PC-9 (cell line): Measurements from ENCODE around the gene CIAO2A. TPM values are rescaled to one million over a fixed set of nuclear protein-coding genes. Genes with fewer than 3 reads are reported as not detected.

ENCODE experiments used
- BruUV-seq: library from RNA; stranded (reverse); fragments of 400-500 nt; replicated peaks from 2 replicates; lab custom pipeline; 2021; lab: Mats Ljungman, UMichigan
- CTCF ChIA-PET: fragments of 300-600 bp; sonication (Branson Sonifier 250); formaldehyde crosslinking; loops from one replicate; lab custom pipeline; 2022; ENCODE audit warnings: antibody characterized with exemption; lab: Charles Lee
- POLR2A ChIA-PET: fragments of 300-600 bp; sonication (Branson Sonifier 250); formaldehyde crosslinking; loops from one replicate; lab custom pipeline; 2022; ENCODE audit warnings: antibody characterized with exemption; ENCODE audit not compliant: unreplicated experiment; lab: Charles Lee
- DNase-seq, 2 experiments: peaks; one replicate each; pipeline versions ENCODE4 v3.0.0 to v3.0.0-alpha.2; 2015 to 2022; ENCODE audit warnings: mixed read lengths in 1 of 2
- H2AFZ ChIP-seq: fragments of 200-600 bp; sonication (generic); 2 replicates; pipeline ENCODE4 v1.8.1; 2017; ENCODE audit warnings: antibody characterized with exemption
- H3F3A ChIP-seq: fragments of 200-600 bp; sonication (generic); 2 replicates; pipeline ENCODE4 v1.8.1; 2017; ENCODE audit warnings: antibody characterized with exemption, mild to moderate bottlenecking, low read depth; ENCODE audit not compliant: insufficient read depth
- H3K27ac ChIP-seq: fragments of 200-600 bp; sonication (generic); 2 replicates; pipeline ENCODE4 v1.6.1; 2016; ENCODE audit warnings: mixed run types
- H3K27me3 ChIP-seq: fragments of 200-600 bp; sonication (generic); 2 replicates; pipeline ENCODE4 v1.6.1; 2016; ENCODE audit warnings: low read depth, mixed run types; ENCODE audit not compliant: insufficient read depth
- H3K36me3 ChIP-seq: fragments of 200-600 bp; sonication (generic); 2 replicates; pipeline ENCODE4 v1.6.1; 2016; ENCODE audit warnings: low read depth, mixed run types
- H3K4me1 ChIP-seq: fragments of 200-600 bp; sonication (generic); replicated peaks from 2 replicates; pipeline ENCODE4 v1.6.1; 2016; ENCODE audit warnings: mixed run types; ENCODE audit not compliant: insufficient read depth
- H3K4me2 ChIP-seq: fragments of 200-600 bp; sonication (generic); 2 replicates; pipeline ENCODE4 v1.6.1; 2017; ENCODE audit warnings: mixed run types
- H3K4me3 ChIP-seq: fragments of 200-600 bp; sonication (generic); 2 replicates; pipeline ENCODE4 v1.6.1; 2016; ENCODE audit warnings: mixed run types
- H3K79me2 ChIP-seq: fragments of 200-600 bp; sonication (generic); 2 replicates; pipeline ENCODE4 v1.6.1; 2017; ENCODE audit warnings: low read depth, mixed run types
- H3K9me2 ChIP-seq: fragments of 200-600 bp; sonication (generic); 2 replicates; pipeline ENCODE4 v1.8.1; 2017; ENCODE audit warnings: mild to moderate bottlenecking; ENCODE audit not compliant: insufficient read depth
- H3K9me3 ChIP-seq: fragments of 200-600 bp; sonication (generic); 2 replicates; pipeline ENCODE4 v1.8.1; 2016; ENCODE audit warnings: low read depth; ENCODE audit not compliant: insufficient read depth
- H4K20me1 ChIP-seq: fragments of 200-600 bp; sonication (generic); 2 replicates; pipeline ENCODE4 v1.8.1; 2017; ENCODE audit not compliant: insufficient read depth
- CTCF ChIP-seq: fragments of 200-600 bp; sonication (generic); conservative IDR thresholded peaks from 2 replicates; pipeline ENCODE4 v1.6.1; 2017; ENCODE audit warnings: mixed run types, antibody characterized with exemption, mild to moderate bottlenecking, moderate library complexity
- EZH2 ChIP-seq: fragments of 200-600 bp; sonication (generic); IDR thresholded peaks from 2 replicates; pipeline ENCODE4 v1.8.0; 2017; ENCODE audit warnings: antibody characterized with exemption, low read depth
- intact Hi-C: fragments of 100-400 bp; cut with micrococcal nuclease; formaldehyde crosslinking; loops from one replicate; pipeline ENCODE4 v1.10.0; 2022; ENCODE audit not compliant: unreplicated experiment
- total RNA-seq: library from RNA; stranded (reverse); gene quantifications from 2 replicates; pipeline ENCODE4 v1.2.3, GENCODE V29; 2021

The CIAO2A gene
- total RNA-seq, 1 experiment from 2014 or later = 76.3 TPM

DNA sequence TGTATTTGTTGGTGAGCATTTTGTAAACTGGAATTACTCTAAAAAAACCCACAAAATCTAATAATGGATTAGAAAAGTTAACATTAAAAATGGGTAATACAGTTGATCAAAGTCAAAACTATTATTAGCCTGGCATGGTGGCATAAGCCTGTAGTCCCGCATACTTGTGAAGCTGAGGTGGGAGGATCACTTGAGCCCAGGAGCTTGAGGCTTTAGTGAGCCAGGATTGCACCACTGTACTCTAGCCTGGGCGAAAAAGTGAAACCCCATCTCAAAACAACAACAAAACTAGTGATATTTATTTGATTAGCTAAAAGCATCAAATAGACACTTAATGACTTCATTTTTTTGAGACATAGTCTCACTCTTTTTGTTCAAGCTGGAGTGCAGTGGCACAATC, 5.7 kb upstream of the CIAO2A start:
- peaks cover 23% of the 10 kb centered on the region for H4K20me1 ChIP-seq
- H3F3A ChIP-seq = peaks cover 11% of the 10 kb centered on the region; the same call in 1 of the 2 replicates
- intact Hi-C loops = loop anchor here (5.0 kb wide), 1 partner anchor 53 kb away; the partner anchor contains the start of gene SNX22
- H3K4me2 ChIP-seq = no peak overlapping the region
- no peak overlapping the region for H3K4me3 ChIP-seq
- no TSS peak for BruUV-seq
- TF ChIP-seq CTCF (no peak), EZH2 (no peak)
- no peak overlapping the region for H3K27ac ChIP-seq
- no peaks in the 10 kb centered on the region for H3K27me3 ChIP-seq
- peaks cover 83% of the 10 kb centered on the region for H3K79me2 ChIP-seq
- no peaks in the 10 kb centered on the region for H3K36me3 ChIP-seq
- H3K9me2 ChIP-seq = no peaks in the 10 kb centered on the region
- no peak for DNase-seq
- no peak overlapping the region for H2AFZ ChIP-seq
- H3K9me3 ChIP-seq = no peaks in the 10 kb centered on the region
- CTCF ChIA-PET = no interaction called here
- H3K4me1 ChIP-seq = peaks cover 19% of the 10 kb centered on the region
- POLR2A ChIA-PET = no interaction called here

- TF ChIP-seq CTCF (no peak; the same call in 1 of the 2 replicates), EZH2 (no peak)
- DNase-seq = no peak
- Histone ChIP-seq H3K36me3 (no peaks in the 10 kb centered on the region), H3K79me2 (peaks cover 79% of the 10 kb centered on the region), H4K20me1 (peaks cover 17% of the 10 kb centered on the region), H3K4me2 (peak overlapping the region; percentile 84), H3K27ac (no peak overlapping the region), H3K9me3 (no peaks in the 10 kb centered on the region), H3F3A (peaks cover 19% of the 10 kb centered on the region; the same call in 1 of the 2 replicates), H3K4me3 (peak overlapping the region; percentile 96), H2AFZ (peak overlapping the region; percentile 90), H3K4me1 (peaks cover 26% of the 10 kb centered on the region), H3K9me2 (no peaks in the 10 kb centered on the region), H3K27me3 (no peaks in the 10 kb centered on the region)
- CTCF ChIA-PET = interaction anchor here (0.6 kb wide), 1 partner anchor 28 kb away, joined by 3 read pairs; no protein-coding TSS in a partner anchor
- POLR2A ChIA-PET = interaction anchor here (0.6 kb wide), 1 partner anchor 501 kb away, joined by 5 read pairs; no protein-coding TSS in a partner anchor
- intact Hi-C loops = loop anchor here (5.0 kb wide), 1 partner anchor 55 kb away; the partner anchor contains the start of gene SNX22
- BruUV-seq = no TSS peak
Observed at GRCh38 chr15:64096668-64097384, 3.2 kb upstream of the CIAO2A start.

- Histone ChIP-seq H4K20me1 (peaks cover 14% of the 10 kb centered on the region), H3K4me2 (peak within 1 kb of the TSS; percentile 84), H3K27ac (no peak within 1 kb of the TSS), H3K4me3 (peak within 1 kb of the TSS; percentile 96), H3K36me3 (no peaks in the 10 kb centered on the region), H3F3A (peaks cover 14% of the 10 kb centered on the region; the same call in 1 of the 2 replicates), H3K4me1 (peaks cover 26% of the 10 kb centered on the region), H3K27me3 (no peaks in the 10 kb centered on the region), H3K9me2 (no peaks in the 10 kb centered on the region), H2AFZ (peak within 1 kb of the TSS; percentile 90), H3K9me3 (no peaks in the 10 kb centered on the region), H3K79me2 (peaks cover 78% of the 10 kb centered on the region)
- POLR2A ChIA-PET = interaction anchor here (0.5 to 0.6 kb wide), 5 partner anchors 8 to 494 kb away, joined by 3 to 6 read pairs (median 4); no protein-coding TSS in a partner anchor
- peak; percentile 78 to 91 for DNase-seq
- CTCF ChIA-PET = interaction anchor here (0.6 kb wide), 1 partner anchor 28 kb away, joined by 3 read pairs; no protein-coding TSS in a partner anchor
- TSS peak; percentile 44 for BruUV-seq
- TF ChIP-seq CTCF = no peak
- TF ChIP-seq EZH2 = no peak
- intact Hi-C loops = loop anchor here (5.0 kb wide), 1 partner anchor 56 kb away; the partner anchor contains the start of gene SNX22
Observed at GRCh38 chr15:64095795-64096667, 2.4 kb upstream of the CIAO2A start, which contains the start of gene SNX1. Gene SNX1, plus strand, starts transcription at chr15:64095982. Its CDS starts 32 bp downstream, at chr15:64096014.
